DND-41 (cell line): ENCODE measurements around the gene TCF7L1.

Source experiments
- EZH2 ChIP-seq: IDR thresholded peaks from 3 replicates; pipeline ENCODE4 v1.6.1; 2012; ENCODE audit warnings: borderline replicate concordance, low read depth, mild to moderate bottlenecking, moderate library complexity, low read length, inconsistent platforms; ENCODE audit not compliant: severe bottlenecking
- TF ChIP-seq, protein P1 (sequence below): IDR thresholded peaks from 2 replicates; pipeline ENCODE4 v1.5.1; 2012; ENCODE audit warnings: borderline replicate concordance, low read length, moderate library complexity, mild to moderate bottlenecking; ENCODE audit not compliant: poor library complexity, severe bottlenecking; ENCODE audit errors: extremely low read depth

DNA sequence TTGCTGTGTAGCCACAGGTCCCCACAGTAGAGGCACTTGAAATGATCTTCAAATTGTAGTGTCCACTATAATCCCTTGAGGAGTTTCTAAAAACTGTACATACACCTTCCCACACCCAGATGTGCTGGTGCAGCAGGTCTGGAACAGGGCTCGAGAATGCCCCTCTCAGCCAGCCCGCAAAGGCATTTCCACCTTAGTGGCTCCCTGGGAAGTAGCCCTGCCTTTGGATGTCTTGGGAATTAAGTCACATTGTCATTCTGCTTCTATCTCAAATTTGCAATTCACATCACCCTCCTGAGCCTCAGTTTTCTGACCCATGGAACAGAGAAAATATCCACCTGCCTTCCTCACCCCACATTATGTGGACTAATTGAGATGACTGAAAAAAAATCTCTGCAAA, 44.3 kb upstream of the TCF7L1 start:
- no peak for TF ChIP-seq EZH2
- TF ChIP-seq, protein P1, sequence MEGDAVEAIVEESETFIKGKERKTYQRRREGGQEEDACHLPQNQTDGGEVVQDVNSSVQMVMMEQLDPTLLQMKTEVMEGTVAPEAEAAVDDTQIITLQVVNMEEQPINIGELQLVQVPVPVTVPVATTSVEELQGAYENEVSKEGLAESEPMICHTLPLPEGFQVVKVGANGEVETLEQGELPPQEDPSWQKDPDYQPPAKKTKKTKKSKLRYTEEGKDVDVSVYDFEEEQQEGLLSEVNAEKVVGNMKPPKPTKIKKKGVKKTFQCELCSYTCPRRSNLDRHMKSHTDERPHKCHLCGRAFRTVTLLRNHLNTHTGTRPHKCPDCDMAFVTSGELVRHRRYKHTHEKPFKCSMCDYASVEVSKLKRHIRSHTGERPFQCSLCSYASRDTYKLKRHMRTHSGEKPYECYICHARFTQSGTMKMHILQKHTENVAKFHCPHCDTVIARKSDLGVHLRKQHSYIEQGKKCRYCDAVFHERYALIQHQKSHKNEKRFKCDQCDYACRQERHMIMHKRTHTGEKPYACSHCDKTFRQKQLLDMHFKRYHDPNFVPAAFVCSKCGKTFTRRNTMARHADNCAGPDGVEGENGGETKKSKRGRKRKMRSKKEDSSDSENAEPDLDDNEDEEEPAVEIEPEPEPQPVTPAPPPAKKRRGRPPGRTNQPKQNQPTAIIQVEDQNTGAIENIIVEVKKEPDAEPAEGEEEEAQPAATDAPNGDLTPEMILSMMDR, result no peak
